Measurements from ENCODE around the gene TNFRSF14.

Gene TNFRSF14

DNA sequence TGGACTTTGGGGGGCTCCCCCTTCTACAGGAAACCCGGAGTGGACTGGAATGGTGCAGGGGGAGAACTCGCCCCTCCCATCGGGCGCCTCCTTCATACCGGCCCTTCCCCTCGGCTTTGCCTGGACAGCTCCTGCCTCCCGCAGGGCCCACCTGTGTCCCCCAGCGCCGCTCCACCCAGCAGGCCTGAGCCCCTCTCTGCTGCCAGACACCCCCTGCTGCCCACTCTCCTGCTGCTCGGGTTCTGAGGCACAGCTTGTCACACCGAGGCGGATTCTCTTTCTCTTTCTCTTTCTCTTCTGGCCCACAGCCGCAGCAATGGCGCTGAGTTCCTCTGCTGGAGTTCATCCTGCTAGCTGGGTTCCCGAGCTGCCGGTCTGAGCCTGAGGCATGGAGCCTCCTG lies at the start of gene TNFRSF14:
TNFRSF14 (plus strand) TSS at position 95 of the 401 bp plus-strand sequence; CDS start at position 389, 294 bp downstream.
- peak; percentile 82 for DNase-seq

DNA sequence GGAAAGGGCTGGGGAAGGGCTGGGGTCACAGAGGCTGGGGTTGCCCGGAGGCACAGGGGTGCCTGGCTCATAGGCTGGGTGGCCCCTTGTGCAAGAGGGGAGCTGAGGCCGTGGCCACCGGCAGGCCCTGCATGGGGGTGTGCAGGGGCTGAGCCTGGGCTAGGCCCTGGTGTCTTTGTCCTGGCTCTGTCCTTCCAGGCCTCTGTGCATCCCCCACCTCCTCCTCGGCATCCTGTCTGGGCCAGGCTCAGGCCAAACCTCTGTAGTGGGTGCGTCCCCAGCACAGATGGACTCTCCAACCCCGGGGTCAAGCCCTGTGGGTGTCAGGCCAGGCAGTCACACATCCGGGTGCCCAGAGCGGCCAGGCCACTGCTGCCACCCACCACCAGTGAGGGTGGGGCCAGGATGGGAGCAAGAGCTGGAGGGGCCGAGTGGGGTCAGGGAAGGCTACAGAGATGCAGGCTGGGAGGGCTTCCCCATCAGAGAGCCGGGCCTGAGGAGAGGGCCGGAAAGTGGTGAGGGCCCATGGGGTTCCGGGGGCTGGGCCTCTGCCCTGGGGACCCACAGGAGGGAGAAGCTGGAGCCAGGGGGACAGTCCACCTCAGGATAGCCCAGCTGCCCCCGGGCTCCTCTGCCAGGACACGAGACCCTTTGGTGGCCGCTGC lies 49.1 kb upstream of the TNFRSF14 start:
- no peak for DNase-seq

DNA sequence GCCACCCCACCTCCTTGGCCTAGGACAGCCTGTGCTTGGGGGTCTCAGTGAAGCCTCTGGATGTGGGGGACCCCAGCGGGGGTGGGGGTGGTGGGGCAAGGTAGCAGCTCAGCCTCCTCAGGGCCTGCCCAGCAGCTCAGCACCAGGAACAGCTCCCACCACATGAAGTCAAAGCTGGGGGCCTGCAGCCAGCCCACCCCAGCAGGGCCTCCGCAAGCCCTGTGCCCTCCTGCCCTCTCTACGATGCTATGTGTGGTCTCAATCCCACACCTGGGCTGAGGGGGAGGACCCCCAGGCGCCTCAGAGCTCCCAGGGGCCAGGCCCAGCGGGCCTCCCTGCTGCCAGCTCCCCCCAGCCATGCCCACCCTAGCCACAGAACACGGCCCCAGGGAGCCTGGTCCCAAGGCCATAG lies 48.4 kb upstream of the TNFRSF14 start:
- DNase-seq: no peak

DNA sequence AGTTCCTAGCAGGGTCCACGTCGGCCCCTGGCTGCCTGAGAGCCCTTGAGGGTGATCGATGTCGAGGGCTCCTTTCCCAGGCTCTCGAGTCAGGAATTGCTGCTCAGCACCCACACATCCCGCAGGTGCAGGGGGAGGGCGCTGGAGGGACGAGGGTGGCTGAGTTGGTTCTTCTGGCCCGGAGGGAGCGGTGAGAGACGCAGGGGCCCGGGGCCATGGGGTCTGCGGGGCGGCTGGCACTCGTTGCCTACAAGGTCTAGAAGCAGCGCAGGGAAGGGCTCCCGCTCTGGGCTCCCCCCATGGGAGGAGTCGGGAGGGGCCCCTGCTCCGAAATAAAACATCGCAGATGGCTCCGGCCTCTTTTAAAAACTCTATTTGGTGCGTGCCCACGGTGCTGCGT lies 48.0 kb upstream of the TNFRSF14 start:
- DNase-seq: no peak

DNA sequence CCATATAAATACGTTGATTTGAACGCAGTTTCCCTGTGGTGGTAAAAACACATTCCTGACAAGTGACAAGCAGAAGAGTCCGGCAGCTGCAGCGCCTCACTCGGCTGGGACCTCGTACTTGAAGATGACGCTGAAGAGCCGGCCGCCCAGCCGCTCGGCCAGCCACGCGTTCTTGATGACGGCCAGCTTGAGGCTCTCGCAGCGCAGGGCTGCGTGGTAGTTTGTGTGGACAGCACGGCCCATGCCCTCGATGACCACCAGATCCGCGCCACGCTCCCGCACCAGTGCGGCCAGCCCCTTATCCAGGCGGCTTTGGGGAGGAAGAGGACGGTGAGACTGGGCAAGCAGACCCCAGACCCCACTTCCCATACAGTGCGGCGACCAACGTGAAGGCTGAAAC lies 47.4 kb upstream of the TNFRSF14 start:
- DNase-seq: no peak

DNA sequence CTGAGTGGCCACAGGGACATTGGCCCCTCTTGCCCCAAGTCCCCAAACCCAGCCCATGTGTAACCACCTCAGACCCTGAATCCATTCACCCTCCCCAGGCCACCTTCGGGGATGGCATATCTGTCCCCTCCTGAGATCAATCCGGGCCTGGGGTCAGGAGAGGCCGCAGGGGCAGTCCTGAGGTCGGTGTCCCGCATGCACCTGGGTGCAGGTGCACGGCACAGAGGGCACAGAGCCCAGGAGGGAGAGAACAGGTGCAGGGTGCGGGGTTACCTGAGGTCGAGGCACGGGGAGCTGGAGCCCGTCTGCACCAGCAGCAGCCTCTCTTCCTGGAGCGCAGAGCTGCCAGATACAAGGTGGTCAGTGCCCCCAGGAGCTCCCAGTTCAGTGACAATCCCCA lies 46.6 kb upstream of the TNFRSF14 start:
- DNase-seq: no peak

DNA sequence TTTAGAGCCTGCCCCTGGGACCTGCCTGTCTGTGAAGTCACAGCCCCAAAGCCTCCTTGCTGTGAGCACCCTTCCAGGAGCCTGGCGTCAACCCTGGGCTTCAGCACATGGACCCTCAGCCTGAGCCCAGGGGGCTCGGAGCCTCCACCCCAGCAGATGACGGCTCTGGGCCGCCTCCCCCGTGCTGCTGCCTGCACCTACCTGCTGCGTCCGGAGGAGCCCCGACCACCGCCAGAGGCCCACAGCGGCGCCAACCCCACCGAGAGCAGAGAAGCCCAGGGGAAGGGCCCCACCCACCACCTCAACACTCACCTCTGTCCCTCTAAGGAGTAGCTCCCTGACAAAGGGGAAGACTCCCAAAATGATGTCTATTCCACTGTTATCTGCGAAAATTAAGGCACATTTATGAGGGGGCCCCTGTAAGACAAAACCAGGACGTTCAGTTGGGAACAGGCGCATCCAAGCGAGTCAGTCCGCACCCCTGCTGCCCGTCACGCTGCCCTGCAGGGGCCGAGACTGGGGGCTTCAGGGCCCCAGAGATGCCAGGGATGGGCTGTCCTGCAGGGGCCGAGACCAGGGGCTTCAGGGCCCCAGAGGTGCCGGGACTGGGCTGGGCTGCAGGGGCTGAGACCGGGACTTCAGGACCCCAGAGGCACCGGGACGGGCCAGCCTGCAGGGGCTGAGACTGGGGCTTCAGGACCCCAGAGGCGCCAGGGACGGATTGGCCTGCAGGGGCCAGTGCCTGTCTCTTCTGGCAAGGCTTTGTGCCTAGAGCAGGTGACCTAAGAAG lies 45.6 kb upstream of the TNFRSF14 start:
- DNase-seq: no peak

DNA sequence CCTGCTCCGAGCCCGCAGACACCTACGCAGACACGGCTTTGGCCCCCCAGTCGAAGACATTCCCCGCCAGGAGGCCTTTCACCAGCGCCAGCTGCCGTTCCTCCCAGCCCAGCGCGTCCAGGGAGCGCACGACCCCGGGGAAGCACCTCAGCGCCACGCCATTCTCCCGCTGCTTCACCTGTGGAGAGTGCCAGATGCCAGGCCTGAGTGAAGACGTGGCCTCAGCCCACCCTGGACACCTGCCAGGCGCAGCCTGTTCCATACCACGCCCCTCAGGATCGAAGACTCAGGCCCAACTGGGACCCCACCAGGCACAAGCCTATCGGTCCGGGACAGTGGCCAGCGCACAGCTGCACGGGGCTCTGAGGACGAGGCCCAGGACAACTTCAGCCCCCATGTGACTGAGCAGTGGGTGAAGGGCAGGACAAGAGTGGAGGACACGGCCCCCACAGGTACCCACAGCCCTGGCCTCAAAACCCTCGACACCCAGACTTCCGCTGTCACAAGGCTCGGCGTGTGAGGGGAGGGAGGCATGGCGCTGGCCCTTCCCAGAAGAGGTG lies 43.2 kb upstream of the TNFRSF14 start:
- no peak for DNase-seq

DNA sequence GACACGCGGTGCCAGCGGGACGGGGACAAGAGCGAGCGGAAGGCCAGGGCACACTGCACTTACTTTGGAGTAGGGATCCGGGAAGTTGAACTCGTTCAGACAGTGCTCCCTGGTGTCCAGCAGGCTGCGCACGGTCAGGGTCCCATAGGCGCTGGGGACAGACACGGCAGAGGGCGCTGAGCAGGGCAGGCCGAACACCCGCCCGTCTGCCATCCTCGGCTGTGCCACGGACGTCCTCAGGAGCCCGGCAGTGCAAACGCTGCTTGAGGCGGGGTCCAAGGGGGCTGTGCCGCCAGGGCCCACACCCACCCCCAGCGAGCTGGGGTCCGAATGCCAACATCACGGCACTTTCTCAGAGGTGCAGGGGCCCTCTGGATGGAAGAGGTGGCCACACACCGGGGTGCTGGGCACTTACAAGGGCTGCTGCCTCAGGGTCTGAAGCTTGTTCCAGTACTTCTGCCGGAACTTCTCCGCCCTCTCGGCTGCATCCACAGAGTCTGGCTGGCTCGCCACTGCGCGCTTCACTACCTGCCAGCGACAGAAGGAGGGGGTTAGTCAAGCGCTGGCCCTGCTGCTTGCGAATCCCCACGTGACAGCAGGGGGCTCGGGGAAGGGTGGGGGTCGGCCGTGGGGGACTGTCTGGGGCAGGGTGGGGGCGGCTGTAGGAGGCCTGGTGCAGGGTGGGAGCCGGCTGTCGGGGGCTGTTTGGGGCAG lies 42.1 kb upstream of the TNFRSF14 start:
- DNase-seq: no peak

DNA sequence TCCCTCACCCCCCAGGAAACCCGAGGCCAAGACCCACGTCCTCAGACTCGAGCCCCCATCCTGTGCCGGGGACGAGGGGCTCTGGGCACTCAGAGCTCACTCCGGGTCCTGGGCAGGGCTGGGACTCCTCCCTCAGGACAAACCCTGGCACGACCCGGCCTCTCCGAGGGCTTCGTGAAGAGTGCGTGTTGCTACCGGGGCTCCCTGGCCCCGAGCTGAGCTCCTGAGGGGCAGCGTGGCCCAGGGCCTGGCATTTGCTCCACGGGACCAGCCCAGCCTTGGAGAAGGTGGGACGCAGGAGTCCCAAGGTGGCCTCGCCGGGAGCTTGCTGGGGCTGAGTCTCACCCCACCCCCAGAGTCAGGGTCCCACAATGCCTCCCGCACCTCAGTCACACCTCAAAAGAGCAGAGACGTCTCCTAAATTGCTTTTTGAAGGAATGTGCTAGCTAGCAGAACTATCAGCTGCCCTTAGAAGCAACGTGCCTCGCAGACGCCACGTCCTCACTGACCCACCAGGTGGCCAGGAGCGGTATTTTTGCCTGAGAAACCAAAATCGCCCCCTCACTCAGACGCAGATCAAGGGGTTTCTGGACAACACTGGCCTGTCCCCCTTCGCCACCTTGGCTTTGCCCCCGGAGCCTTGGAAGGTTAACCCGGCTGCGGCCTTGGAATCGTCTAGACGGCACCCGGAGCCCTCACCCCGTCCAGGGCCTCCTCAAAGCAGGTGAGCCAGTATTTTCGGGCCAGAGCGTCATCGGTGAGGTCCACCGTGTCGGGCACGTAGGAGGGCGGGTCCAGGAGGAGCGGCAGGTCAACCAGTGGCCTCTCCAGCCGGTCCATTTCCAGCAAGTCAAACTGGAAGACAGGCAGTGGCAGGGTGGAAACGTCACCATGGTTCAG lies 41.1 kb upstream of the TNFRSF14 start:
- DNase-seq: no peak

DNA sequence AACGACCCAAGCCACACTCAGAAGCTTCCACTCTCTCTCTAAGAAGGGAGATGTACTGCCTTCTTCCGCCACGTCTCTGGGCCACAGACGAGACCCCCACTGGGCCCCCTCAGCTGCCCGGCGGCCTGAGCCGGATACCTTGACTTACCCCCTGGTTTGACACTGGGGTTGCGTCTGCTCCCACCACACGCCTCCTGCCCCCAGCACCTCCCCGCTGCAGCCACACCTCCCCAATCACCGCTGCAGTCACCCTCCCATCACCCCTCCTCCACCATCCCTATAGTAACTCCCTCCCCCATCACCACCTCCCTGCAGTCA lies 40.4 kb upstream of the TNFRSF14 start:
- DNase-seq: no peak

DNA sequence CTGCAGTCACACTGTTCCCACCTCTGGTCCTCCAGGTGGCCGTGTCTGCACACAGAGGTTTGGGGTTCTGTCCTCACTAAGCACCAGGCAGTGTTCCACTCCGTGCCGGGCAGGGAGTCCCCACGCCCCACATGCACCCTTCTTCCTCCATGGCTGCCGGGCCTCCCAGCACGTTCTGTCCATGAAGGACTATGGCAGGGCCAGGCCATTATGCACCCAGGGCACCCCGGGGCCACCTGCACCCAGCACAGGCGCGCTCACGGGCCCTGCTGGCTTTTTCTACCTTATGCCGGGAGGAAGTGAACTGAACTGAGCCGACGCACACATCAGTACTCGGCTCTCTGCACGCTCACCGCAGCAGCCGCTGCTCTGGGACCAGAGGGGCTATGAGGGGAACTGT lies 40.0 kb upstream of the TNFRSF14 start:
- DNase-seq: no peak

DNA sequence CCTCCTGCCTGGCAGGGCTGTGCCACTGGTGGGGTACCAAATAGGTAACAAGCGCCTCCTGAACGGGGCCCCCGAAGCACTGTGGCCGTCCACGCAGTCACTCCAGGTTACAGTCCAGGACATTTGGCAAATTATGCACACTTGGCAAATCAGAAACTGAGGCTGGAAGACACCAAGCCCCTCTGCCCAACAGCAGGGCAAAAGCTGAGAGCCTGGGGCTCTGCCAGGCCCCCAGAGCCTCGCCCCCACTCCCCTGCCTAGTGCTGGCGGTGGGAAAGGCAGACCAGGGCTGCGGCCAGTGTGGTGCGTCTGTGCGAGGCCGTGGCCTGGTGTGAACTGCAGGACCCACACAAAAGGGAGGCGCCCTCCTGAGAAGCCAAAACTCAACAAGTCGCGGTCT lies 39.2 kb upstream of the TNFRSF14 start:
- DNase-seq: no peak

DNA sequence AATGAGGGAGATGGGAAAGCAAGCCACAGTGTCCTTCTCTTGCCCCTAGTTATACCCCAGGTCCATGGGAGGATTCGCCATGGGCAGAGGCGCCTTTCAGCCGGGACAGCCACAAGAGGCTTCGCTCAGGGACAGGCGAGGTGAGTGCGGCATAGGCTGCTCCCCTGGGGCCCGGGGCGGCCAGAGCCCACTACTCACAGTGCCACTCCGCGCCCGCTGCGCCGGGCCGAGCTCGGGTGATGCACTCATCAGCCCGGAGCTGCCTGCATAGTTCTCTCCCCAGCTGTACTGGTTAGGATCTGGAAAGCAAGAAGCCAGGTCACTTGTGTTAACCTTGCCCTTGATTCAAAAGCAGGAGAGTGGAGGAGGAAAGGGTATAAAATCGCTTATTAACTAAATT lies 38.2 kb upstream of the TNFRSF14 start:
- DNase-seq: no peak

DNA sequence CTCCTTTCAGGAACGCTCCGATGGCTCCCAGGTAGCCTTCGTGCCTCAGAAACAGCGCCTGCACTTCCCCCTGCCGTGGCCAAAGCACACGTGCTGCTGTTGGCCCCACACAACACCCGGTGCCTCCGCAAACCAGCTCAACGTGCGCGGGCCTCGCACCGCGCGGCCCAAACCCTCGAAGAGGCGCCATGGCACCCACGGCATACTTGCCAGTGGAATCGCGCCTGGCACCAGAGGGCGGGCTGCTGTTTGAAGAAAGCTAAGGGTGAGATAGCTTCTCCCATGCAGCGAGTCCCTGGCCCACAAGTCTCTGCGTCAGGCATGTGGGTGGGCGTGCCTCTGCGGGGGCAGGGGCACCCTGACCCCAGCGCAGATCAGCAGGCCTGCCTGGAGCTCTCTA lies 37.6 kb upstream of the TNFRSF14 start:
- DNase-seq: no peak

DNA sequence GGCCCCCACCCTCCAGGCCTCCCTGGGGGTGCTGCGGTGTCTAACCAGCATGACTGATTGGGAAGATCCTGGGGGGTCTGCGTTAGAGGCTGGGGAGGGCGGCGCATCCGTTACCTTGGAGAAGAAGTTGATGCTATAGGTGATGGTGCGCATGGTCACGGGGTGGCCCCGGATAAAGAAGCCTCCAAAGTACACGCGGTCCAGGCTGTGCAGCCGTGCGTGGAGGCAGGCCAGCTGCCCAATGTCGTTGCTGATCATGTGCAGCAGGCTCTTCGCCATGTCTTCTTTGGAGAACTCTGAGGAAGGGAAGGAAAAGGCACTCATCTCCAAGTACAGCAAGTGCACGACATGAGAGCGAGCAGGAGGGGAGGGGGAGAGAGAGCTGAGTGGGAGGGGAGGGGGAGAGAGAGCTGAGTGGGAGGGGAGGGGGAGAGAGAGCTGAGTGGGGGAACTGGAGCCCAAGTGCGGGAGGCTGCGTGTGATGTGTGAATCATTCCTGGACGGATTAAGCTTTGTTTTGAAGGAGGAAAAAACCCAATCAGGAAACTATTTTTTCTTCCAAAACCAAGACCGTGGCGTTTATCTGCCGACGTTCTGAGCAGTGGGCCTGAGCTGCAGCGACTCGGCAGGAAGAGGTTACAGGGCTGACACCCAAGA lies 37.0 kb upstream of the TNFRSF14 start:
- DNase-seq: no peak

DNA sequence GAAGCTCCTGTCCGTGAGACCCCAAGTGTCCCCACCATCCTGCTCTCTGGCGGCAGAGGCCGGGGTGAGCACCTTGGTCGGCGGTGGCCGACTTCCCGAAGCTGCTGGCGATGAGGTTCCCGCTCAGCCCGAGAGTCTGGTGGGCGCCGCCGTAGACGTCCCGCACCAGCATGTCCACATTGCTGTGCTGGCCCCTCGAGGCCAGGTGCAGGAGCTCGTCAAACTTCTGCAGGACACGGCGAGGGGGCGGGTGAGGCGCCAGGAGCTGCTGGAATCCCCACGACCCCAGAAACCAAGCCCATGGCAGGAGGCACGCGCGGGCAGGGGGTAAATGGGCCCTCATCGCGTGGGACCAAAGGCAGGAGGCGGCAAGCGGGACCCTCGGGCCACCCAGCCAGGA lies 36.4 kb upstream of the TNFRSF14 start:
- DNase-seq: no peak

DNA sequence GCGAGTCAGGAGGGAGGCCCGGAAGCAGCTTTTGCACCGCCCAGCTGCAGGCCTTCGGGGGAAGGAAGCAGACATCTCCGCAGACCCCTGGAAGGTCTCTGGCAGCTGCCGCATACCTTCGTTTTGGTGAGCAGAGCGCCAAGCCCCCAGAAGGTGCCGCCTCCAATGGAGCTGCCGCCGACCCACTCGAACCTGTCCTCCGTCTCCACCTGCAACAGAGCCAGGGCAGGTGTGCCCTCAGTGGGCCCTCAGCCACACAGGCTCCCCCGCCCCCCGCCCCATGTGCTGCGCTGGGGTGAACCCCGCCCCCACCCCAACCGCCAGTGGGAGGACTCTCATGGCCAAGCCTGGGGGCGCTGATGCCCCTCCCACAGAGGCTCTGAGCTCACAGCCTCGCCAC lies 36.0 kb upstream of the TNFRSF14 start:
- no peak for DNase-seq

DNA sequence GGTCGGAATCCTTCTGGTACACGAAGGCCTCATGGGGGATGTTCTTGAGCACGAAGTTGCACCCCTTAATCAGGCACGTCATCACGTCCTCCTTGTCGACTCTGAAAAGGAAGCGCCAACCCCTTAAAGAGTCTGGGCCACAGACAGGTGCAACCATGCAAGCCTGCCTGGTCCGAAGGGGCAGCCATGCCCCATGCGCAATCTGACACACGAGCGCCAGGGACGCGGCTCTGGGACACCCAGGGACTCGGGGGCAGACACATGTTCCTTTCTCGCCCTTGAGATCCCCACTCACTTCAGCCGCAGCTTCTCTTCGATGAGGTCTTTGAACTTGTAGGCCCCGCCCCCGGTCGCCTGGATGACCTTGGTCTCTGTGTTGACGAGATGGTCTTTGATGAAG lies 35.4 kb upstream of the TNFRSF14 start:
- DNase-seq: no peak

DNA sequence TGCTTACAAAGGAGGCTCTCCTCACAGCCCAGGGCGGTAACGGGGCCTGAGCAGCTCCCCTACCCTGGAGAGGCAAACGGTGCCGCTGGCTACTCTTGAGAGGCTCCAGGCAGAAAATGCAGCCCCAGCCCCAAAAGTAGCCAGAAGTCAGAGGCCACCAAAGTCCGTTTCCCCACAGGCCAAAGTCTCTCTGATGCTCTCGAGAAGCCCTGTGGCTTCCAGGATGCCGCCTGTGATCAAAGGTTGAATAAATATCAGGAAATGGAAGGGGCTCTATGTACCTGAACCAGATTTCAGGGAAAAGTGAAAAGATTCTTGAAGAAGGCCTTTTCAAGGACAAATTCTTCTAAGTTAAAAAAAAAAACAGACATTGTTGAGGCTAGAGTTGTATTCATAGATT lies 33.9 kb upstream of the TNFRSF14 start:
- DNase-seq: no peak

DNA sequence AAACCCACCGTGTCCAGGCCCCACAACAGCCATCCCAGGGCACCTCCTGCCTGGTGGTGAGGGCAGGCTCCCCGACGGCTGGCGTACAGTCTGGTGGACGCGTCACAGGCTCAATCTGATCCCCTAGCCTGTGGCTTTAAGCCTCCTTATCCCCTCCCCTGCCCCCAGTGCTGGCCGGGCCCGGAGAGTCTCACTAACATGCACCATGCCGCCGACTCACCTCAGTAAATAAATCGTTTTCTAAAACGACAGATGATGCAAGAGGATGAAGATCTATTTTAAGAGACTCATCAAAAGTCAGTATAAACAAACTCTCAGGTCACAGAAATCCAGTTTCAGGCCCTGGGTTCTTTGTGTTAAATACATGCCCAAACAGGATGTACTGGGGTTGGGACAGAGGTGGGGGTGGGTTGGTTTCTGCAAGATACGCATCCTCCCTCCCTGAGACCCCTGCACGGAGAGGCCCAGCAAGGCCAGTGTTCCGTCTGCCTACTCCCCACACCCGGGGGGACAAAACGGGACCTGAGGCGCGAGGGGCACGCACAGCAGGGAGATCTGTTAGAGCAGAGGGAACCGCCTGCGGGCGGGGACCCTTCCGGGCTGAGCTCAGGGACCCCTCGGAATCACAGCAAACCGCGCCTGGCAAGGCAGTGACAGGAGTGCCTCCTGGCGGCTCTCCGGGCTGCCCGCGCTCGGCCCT lies 32.8 kb upstream of the TNFRSF14 start:
- DNase-seq: no peak

All from activated CD8-positive, alpha-beta memory T cell treated with anti-CD3 and anti-CD28 coated beads, Interleukin-2, amount 50 U/mL, for 48 hours (primary cell).